ENCODE results near the gene FARP1. TPM values are rescaled to one million over a fixed set of nuclear protein-coding genes. Genes with fewer than 3 reads are reported as not detected.
A peak's percentile ranks its signal among the peaks of the same experiment; 100 is the strongest.

Gene FARP1
- total RNA-seq, 1 donor from 2014 or later = 289 TPM

GRCh38 chr13:98214008-98214643, 71.2 kb downstream of the FARP1 start:
- H3K36me3 Mint-ChIP-seq = peaks cover 12% of the 10 kb centered on the region
- H3K4me1 Mint-ChIP-seq = peaks cover 69% of the 10 kb centered on the region
- DNase-seq (ENCODE audit: low spot score in 2 of 2, unreplicated experiment in 2 of 2) = peak; percentile 26 to 56
- no peak for TF ChIP-seq CTCF (IDR thresholded peaks at IDR 0.05; ENCODE audit: unreplicated experiment)
- H3K27ac Mint-ChIP-seq = peak overlapping the region; percentile 93
- H3K9me3 Mint-ChIP-seq = peaks cover 5% of the 10 kb centered on the region
- no peak overlapping the region for H3K4me3 Mint-ChIP-seq
- no peaks in the 10 kb centered on the region for H3K27me3 Mint-ChIP-seq (ENCODE audit: low read depth)

- Mint-ChIP-seq H3K9me3 (peaks cover 5% of the 10 kb centered on the region), H3K4me1 (peaks cover 71% of the 10 kb centered on the region), H3K27me3 (ENCODE audit: low read depth) (no peaks in the 10 kb centered on the region), H3K27ac (peak overlapping the region; percentile 90), H3K4me3 (no peak overlapping the region), H3K36me3 (peaks cover 12% of the 10 kb centered on the region)
- no peak for DNase-seq (ENCODE audit: low spot score in 2 of 2, unreplicated experiment in 2 of 2)
- TF ChIP-seq CTCF (IDR thresholded peaks at IDR 0.05; ENCODE audit: unreplicated experiment) = no peak
Measured at GRCh38 chr13:98214707-98215106, 71.8 kb downstream of the FARP1 start.

GRCh38 chr13:98215508-98215907, 72.6 kb downstream of the FARP1 start:
- no peaks in the 10 kb centered on the region for H3K27me3 Mint-ChIP-seq (ENCODE audit: low read depth)
- no peak overlapping the region for H3K4me3 Mint-ChIP-seq
- TF ChIP-seq CTCF (IDR thresholded peaks at IDR 0.05; ENCODE audit: unreplicated experiment) = no peak
- no peak for DNase-seq (ENCODE audit: low spot score in 2 of 2, unreplicated experiment in 2 of 2)
- H3K9me3 Mint-ChIP-seq = peaks cover 5% of the 10 kb centered on the region
- H3K4me1 Mint-ChIP-seq = peaks cover 79% of the 10 kb centered on the region
- peak overlapping the region; percentile 90 for H3K27ac Mint-ChIP-seq
- H3K36me3 Mint-ChIP-seq = peaks cover 12% of the 10 kb centered on the region

- peaks cover 9% of the 10 kb centered on the region for H3K36me3 Mint-ChIP-seq
- no peak for DNase-seq (ENCODE audit: low spot score in 2 of 2, unreplicated experiment in 2 of 2)
- H3K4me1 Mint-ChIP-seq = peaks cover 83% of the 10 kb centered on the region
- no peak for TF ChIP-seq CTCF (IDR thresholded peaks at IDR 0.05; ENCODE audit: unreplicated experiment)
- peaks cover 5% of the 10 kb centered on the region for H3K9me3 Mint-ChIP-seq
- H3K27ac Mint-ChIP-seq = peak overlapping the region; percentile 89
- H3K27me3 Mint-ChIP-seq (ENCODE audit: low read depth) = no peaks in the 10 kb centered on the region
- no peak overlapping the region for H3K4me3 Mint-ChIP-seq
Measured at GRCh38 chr13:98216135-98216565, 73.3 kb downstream of the FARP1 start.

DNA sequence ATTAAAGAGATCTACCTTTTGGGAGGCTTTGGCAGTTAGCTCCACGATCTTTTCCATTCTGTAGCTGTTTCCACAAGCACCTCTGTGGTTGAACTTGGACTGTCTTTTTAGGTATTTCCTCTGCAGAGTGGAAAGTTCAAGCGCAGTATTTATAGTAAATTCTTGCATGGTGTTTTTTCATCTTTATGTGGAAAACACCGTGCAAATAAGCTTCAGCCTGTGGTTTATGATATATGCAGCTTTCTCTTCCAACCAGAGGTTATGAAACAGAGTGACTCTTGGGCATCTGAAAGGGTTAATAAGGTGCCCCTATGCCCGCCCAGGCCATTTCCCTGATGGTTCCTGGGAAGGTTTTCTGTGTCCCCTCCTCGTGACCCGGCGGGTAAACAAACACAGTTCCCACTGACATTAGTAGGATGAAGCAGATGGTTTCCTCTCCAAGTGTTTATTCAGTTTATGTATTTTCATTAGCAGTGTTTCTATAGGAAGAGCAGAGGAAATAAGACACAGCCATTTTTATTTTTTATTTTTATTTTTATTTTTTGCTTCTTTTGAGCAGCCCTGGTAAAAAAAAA, 73.9 kb downstream of the FARP1 start:
- Mint-ChIP-seq H3K27me3 (ENCODE audit: low read depth) (no peaks in the 10 kb centered on the region), H3K4me1 (peaks cover 85% of the 10 kb centered on the region), H3K4me3 (no peak overlapping the region), H3K9me3 (peaks cover under 1% of the 10 kb centered on the region), H3K27ac (peak overlapping the region; percentile 90), H3K36me3 (peaks cover 4% of the 10 kb centered on the region)
- DNase-seq (ENCODE audit: low spot score in 2 of 2, unreplicated experiment in 2 of 2) = no peak
- TF ChIP-seq CTCF (IDR thresholded peaks at IDR 0.05; ENCODE audit: unreplicated experiment) = no peak

All from mesothelial cell of epicardium (in vitro differentiated cells).